ENCODE measurements around the gene FGGY.

- TF ChIP-seq CTCF (IDR thresholded peaks at IDR 0.05) (no peak), POLR2AphosphoS5 (IDR thresholded peaks at IDR 0.05) (no peak)
Observed at GRCh38 chr1:59580257-59580656, 283.4 kb downstream of the FGGY start.
